ENCODE results near the gene CTNNB1. TPM values are rescaled to one million over a fixed set of nuclear protein-coding genes. Genes with fewer than 3 reads are reported as not detected.

CTNNB1 gene
- total RNA-seq, 1 donor from 2014 or later: 416 TPM

DNA sequence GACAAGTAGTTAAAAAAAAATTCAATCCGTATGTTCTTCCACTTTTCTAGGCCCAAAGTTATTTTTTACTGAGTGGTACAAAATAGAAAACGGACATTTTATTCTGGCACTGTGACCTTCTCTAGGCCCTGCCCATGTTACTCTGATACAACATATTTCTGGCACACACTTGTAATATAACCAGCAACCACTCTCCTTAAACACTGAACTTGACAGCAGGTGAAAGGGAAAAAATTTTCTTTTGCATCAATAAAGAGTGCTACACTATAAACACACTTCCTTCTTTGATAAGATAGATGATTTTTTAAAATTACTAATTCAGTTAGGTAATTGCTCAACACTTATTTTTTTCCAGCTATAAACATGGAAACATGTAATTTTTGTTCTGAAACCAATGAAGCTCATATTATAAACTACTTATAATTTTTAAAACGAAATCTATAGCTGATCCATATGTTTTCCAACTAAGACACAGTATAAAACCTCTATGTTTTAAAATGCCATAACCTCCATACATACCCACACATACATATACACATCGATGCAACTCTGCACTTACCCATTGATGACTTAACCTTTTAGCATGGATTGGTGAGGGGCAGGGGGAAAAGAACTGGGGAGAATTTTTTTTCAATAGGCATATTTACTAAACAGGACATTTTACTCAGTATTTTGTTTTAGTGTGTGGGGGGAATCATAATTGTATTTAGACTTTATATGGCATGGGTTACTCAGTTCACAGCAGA, 5.3 kb upstream of the CTNNB1 start:
- Histone ChIP-seq H3K4me3 (ENCODE audit: low read depth, low read length) (no peak overlapping the region), H3K27me3 (ENCODE audit: control insufficient read depth, insufficient read depth, low read length) (no peaks in the 10 kb centered on the region), H3K36me3 (ENCODE audit: control insufficient read depth, insufficient read depth, low read length) (no peaks in the 10 kb centered on the region)
- TF ChIP-seq, protein P1, sequence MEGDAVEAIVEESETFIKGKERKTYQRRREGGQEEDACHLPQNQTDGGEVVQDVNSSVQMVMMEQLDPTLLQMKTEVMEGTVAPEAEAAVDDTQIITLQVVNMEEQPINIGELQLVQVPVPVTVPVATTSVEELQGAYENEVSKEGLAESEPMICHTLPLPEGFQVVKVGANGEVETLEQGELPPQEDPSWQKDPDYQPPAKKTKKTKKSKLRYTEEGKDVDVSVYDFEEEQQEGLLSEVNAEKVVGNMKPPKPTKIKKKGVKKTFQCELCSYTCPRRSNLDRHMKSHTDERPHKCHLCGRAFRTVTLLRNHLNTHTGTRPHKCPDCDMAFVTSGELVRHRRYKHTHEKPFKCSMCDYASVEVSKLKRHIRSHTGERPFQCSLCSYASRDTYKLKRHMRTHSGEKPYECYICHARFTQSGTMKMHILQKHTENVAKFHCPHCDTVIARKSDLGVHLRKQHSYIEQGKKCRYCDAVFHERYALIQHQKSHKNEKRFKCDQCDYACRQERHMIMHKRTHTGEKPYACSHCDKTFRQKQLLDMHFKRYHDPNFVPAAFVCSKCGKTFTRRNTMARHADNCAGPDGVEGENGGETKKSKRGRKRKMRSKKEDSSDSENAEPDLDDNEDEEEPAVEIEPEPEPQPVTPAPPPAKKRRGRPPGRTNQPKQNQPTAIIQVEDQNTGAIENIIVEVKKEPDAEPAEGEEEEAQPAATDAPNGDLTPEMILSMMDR (IDR thresholded peaks at IDR 0.05; ENCODE audit: insufficient read depth, low read length, poor library complexity, severe bottlenecking): no peak
- DNase-seq (ENCODE audit: low read depth): no peak

DNA sequence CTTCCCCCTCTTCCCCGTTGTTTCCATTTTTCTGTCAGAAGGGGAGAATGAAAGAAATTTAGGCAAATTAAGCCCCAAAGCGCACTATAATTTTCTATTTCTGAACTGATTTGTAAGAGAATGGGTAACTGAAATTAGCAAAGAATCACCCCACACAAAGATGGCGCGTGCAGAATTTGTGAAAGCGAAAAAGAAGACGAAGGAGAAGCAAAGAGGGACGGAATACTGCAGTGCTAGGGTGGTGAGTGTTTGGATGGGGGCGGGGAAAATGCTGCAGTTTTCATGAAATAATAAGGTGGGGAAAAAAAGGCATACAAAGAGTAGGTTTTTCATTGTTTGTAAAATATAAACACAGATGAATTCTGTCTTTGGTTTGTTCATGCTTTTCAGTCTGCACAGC, 4.6 kb upstream of the CTNNB1 start:
- DNase-seq (ENCODE audit: low read depth): no peak
- no peak overlapping the region for H3K4me3 ChIP-seq (ENCODE audit: low read depth, low read length)

DNA sequence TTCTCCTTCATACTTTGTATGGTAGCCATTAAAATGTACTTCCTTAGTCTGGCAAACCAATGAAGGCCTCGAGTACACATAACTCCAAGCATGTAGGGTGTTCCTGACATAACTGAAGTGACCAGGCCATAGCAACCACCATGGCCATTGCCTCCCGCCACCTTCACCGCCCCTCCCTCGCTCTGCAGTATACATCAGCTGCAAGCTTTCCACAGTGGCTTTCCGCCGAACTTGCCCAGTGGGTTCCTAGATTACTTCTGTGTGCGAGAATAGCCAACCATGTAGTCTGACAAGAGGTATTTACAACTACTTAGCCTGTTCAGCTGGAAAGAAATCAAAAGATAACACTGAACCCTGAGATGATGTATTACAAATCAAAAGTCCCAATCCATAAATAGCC, 3.4 kb upstream of the CTNNB1 start:
- no peak overlapping the region for H3K4me3 ChIP-seq (ENCODE audit: low read depth, low read length)
- no peak for DNase-seq (ENCODE audit: low read depth)
- TF ChIP-seq, protein P1 (IDR thresholded peaks at IDR 0.05; ENCODE audit: insufficient read depth, low read length, poor library complexity, severe bottlenecking): no peak
- H3K27me3 ChIP-seq (ENCODE audit: control insufficient read depth, insufficient read depth, low read length): no peaks in the 10 kb centered on the region
- H3K36me3 ChIP-seq (ENCODE audit: control insufficient read depth, insufficient read depth, low read length): no peaks in the 10 kb centered on the region

More for the DNA sequence above, 4.6 kb upstream of the CTNNB1 start:
- Histone ChIP-seq H3K36me3 (ENCODE audit: control insufficient read depth, insufficient read depth, low read length) (no peaks in the 10 kb centered on the region), H3K27me3 (ENCODE audit: control insufficient read depth, insufficient read depth, low read length) (no peaks in the 10 kb centered on the region)
- TF ChIP-seq, protein P1 (IDR thresholded peaks at IDR 0.05; ENCODE audit: insufficient read depth, low read length, poor library complexity, severe bottlenecking): no peak

DNA sequence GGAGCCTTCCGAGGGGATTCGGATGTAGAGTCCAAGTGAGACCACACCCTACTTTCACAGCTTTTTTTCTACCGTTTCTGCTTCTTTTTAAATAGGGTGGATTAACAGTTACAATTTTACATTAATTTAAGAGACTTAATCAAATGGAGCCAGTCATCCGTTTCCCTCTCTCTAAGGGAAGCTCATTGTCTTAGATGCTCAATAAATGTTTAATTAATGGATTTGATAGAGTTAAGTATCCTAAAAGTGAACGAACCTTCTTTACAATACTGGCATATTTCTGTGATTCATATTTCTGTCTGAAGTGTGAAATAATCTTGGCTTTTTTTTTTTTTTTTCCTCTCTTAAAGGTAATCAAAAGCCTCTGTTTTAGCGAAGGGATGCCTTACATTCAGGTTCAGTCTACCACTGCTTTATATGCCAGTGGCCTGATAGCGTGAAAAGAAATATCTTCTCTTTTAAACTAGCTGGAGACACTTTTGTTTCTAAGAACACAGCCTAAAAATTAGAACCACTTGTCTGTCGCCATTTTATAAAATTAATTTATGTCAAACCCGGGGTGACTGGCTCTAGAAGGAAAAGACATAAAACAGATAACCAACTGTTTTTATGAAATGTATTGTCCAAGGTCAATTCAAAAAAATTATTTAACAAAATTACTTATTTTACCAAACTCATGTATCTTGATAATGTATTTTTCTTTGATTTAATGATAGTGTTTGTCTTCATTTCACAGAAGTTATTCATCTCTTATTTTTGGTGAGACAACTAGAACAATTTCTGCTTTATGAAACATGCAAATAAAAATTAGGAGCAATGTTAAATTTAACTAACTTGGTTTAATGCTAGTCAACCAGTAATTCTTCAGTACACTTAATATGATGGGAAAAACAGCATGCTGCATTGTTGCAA, 2.5 kb upstream of the CTNNB1 start:
- TF ChIP-seq, protein P1 (IDR thresholded peaks at IDR 0.05; ENCODE audit: insufficient read depth, low read length, poor library complexity, severe bottlenecking): no peak
- DNase-seq (ENCODE audit: low read depth): no peak
- Histone ChIP-seq H3K36me3 (ENCODE audit: control insufficient read depth, insufficient read depth, low read length) (no peaks in the 10 kb centered on the region), H3K27me3 (ENCODE audit: control insufficient read depth, insufficient read depth, low read length) (no peaks in the 10 kb centered on the region), H3K4me3 (ENCODE audit: low read depth, low read length) (no peak overlapping the region)

DNA sequence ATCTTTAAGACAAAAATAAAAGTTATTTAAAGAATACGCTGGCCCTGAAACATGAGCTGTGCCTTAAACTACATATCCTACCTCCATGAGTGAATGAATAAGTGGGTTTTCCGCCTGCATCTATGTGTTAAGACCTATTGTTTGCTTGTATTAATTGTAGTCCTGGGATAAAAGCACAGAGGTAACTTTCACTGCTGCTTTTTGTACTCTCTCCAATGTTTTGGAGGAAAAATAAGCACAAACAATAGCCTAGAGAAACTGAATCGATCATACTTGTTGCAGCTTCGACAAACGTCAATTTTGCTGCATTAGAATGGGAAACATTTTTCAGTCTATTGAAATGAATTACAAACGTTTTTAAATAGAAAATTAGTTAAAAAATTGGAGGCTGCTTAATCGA, 1.3 kb upstream of the CTNNB1 start:
- DNase-seq (ENCODE audit: low read depth): no peak
- TF ChIP-seq, protein P1 (IDR thresholded peaks at IDR 0.05; ENCODE audit: insufficient read depth, low read length, poor library complexity, severe bottlenecking): no peak
- Histone ChIP-seq H3K4me3 (ENCODE audit: low read depth, low read length) (no peak overlapping the region), H3K27me3 (ENCODE audit: control insufficient read depth, insufficient read depth, low read length) (no peaks in the 10 kb centered on the region), H3K36me3 (ENCODE audit: control insufficient read depth, insufficient read depth, low read length) (no peaks in the 10 kb centered on the region)
